Melanocyte of skin (primary cell): ENCODE data around the gene SNAP29. TPM values are rescaled to one million over a fixed set of nuclear protein-coding genes. Genes with fewer than 3 reads are reported as not detected.

Experiments used
- total RNA-seq, 2 donors: library from RNA; depleted of rRNA; stranded (reverse); fragments of >200 nt; gene quantifications; 2 replicates each; pipeline ENCODE4 v1.2.3, GENCODE V29; 2012

The SNAP29 gene
- total RNA-seq, result 10 to 100 TPM; 12.4 to 14.7 TPM

GRCh38 chr22:20858615-20859416 lies at the start of gene SNAP29, which contains the start of gene PI4KA:
SNAP29 (plus strand) TSS chr22:20859007; CDS start chr22:20859111, 104 bp downstream.
PI4KA (minus strand) TSS chr22:20858811; CDS start chr22:20858725, 86 bp downstream.

GRCh38 chr22:20916916-20917810 lies 58.4 kb downstream of the SNAP29 start, which contains the start of gene CRKL:
CRKL (plus strand) TSS chr22:20917407; CDS start chr22:20917935, 528 bp downstream.

Other genes with a start within 250 kb of the SNAP29 start
- under 1 TPM in 1 of 2 donors, not detected in 1; under 0.01 TPM for gene SERPIND1, start 84.9 kb upstream of the SNAP29 start, total RNA-seq
- gene PI4KA, start 196 bp upstream of the SNAP29 start, total RNA-seq, result 10 to 100 TPM; 54.9 to 56.1 TPM
- 10 to 100 TPM; 30.3 to 47.6 TPM for gene CRKL, start 58.4 kb downstream of the SNAP29 start, total RNA-seq
- 1 to 10 TPM; 1.7 to 2.3 TPM for gene AIFM3, start 108.2 kb downstream of the SNAP29 start, total RNA-seq
- gene LZTR1, start 123.3 kb downstream of the SNAP29 start, total RNA-seq, result 10 to 100 TPM; 47.0 to 63.3 TPM
- 10 to 100 TPM; 31.0 to 32.6 TPM for gene THAP7, start 143.1 kb downstream of the SNAP29 start, total RNA-seq
- gene P2RX6, start 156.2 kb downstream of the SNAP29 start, total RNA-seq, result 1 to 10 TPM; 3.7 to 3.8 TPM
- 1 to 10 TPM; 2.8 to 4.3 TPM for gene SLC7A4, start 173.6 kb downstream of the SNAP29 start, total RNA-seq
- gene LRRC74B, start 186.9 kb downstream of the SNAP29 start, total RNA-seq, result under 1 TPM in 1 of 2 donors, not detected in 1; under 0.01 TPM